CD14-positive monocyte (primary cell): ENCODE results near the gene DPH5. TPM values are rescaled to one million over a fixed set of nuclear protein-coding genes. Genes with fewer than 3 reads are reported as not detected.
"Not testable (repeated sequence)": the region's sequence is repeated elsewhere in the genome, so short reads cannot be mapped to it uniquely, and the experiment has no call there.

Experiments
- DNase-seq, 3 donors: peaks; one replicate each; pipeline ENCODE4 v3.0.0-alpha.2; 2011 to 2022
- H2AFZ ChIP-seq: 2 replicates; pipeline ENCODE4 v1.6.0; 2012; ENCODE audit warnings: mild to moderate bottlenecking, low read depth, low read length, inconsistent platforms; ENCODE audit not compliant: insufficient read depth, poor library complexity, severe bottlenecking
- H3K27ac ChIP-seq, 2 donors: 1 replicate in 1 of 2; 2 replicates in 1 of 2; pipeline ENCODE4 v1.5.1; 2012 to 2013; ENCODE audit warnings: low read length in 2 of 2, control low read depth in 1 of 2, inconsistent platforms in 1 of 2, low read depth in 1 of 2, mild to moderate bottlenecking in 1 of 2
- H3K27me3 ChIP-seq, 2 donors: one replicate each; pipeline versions ENCODE4 v1.6.0 to v1.6.1; 2011 to 2013; ENCODE audit warnings: low read length in 2 of 2; ENCODE audit not compliant: control insufficient read depth in 2 of 2, insufficient read depth in 2 of 2
- H3K36me3 ChIP-seq, 2 donors: replicated peaks in 1 of 2; 1 replicate in 1 of 2; 2 replicates in 1 of 2; pipeline versions ENCODE4 v1.5.1 to v1.6.1; 2012 to 2013; ENCODE audit warnings: low read length in 2 of 2, control low read depth in 1 of 2, inconsistent platforms in 1 of 2, mild to moderate bottlenecking in 1 of 2; ENCODE audit not compliant: insufficient read depth in 2 of 2, control insufficient read depth in 1 of 2
- H3K4me1 ChIP-seq, 2 donors: 1 replicate in 1 of 2; 2 replicates in 1 of 2; pipeline versions ENCODE4 v1.5.1 to v1.6.1; 2012 to 2013; ENCODE audit warnings: low read length in 2 of 2, control low read depth in 1 of 2, inconsistent platforms in 1 of 2, mild to moderate bottlenecking in 1 of 2, moderate library complexity in 1 of 2; ENCODE audit not compliant: insufficient read depth in 2 of 2, control insufficient read depth in 1 of 2
- H3K4me2 ChIP-seq: replicated peaks from 2 replicates; pipeline ENCODE3; 2012; ENCODE audit warnings: low read length, moderate library complexity, mild to moderate bottlenecking; ENCODE audit not compliant: poor library complexity, severe bottlenecking; ENCODE audit errors: extremely low read depth
- H3K4me3 ChIP-seq, 3 experiments: fragments of 200-600 bp in 1 of 3; sonication (generic) in 1 of 3; replicated peaks in 1 of 3; 1 replicate in 2 of 3; 2 replicates in 1 of 3; pipeline ENCODE4 v1.5.1; 2011 to 2013; ENCODE audit warnings: low read length in 3 of 3, mild to moderate bottlenecking in 3 of 3, control low read depth in 2 of 3, low read depth in 2 of 3, inconsistent platforms in 1 of 3, moderate library complexity in 1 of 3
- H3K79me2 ChIP-seq: 2 replicates; pipeline ENCODE4 v1.6.0; 2012; ENCODE audit warnings: mild to moderate bottlenecking, control low read depth, inconsistent platforms, low read length, moderate library complexity; ENCODE audit not compliant: insufficient read depth
- H3K9ac ChIP-seq: 2 replicates; pipeline ENCODE4 v1.6.0; 2017; ENCODE audit warnings: low read length, mild to moderate bottlenecking; ENCODE audit not compliant: insufficient read depth, poor library complexity, severe bottlenecking
- H3K9me3 ChIP-seq, 2 donors: replicated peaks in 1 of 2; 1 replicate in 1 of 2; 2 replicates in 1 of 2; pipeline versions ENCODE4 v1.5.1 to v1.6.1; 2012 to 2013; ENCODE audit warnings: low read length in 2 of 2, control low read depth in 1 of 2; ENCODE audit not compliant: control insufficient read depth in 1 of 2, insufficient read depth in 1 of 2
- H4K20me1 ChIP-seq: 2 replicates; pipeline ENCODE4 v1.6.0; 2012; ENCODE audit warnings: mild to moderate bottlenecking, low read length, control low read depth, moderate library complexity; ENCODE audit not compliant: insufficient read depth
- H3K27ac Mint-ChIP-seq, 7 donors: one replicate each; pipeline ENCODE4 v1.8.0; 2020; ENCODE audit warnings: mild to moderate bottlenecking in 7 of 7, mixed read lengths in 7 of 7, moderate library complexity in 6 of 7, inconsistent platforms in 2 of 7
- H3K27me3 Mint-ChIP-seq, 3 donors: one replicate each; pipeline ENCODE4 v1.8.0; 2021 to 2022; ENCODE audit warnings: low read depth in 3 of 3, mild to moderate bottlenecking in 3 of 3, mixed read lengths in 3 of 3, moderate library complexity in 3 of 3, inconsistent platforms in 1 of 3
- H3K36me3 Mint-ChIP-seq, 2 donors: one replicate each; pipeline ENCODE4 v1.8.0; 2020; ENCODE audit warnings: mixed read lengths in 2 of 2, inconsistent platforms in 1 of 2, mild to moderate bottlenecking in 1 of 2
- H3K4me1 Mint-ChIP-seq: one replicate; pipeline ENCODE4 v1.8.0; 2020; ENCODE audit warnings: mild to moderate bottlenecking, mixed read lengths
- H3K4me3 Mint-ChIP-seq, 2 donors: one replicate each; pipeline ENCODE4 v1.8.0; 2020; ENCODE audit warnings: mild to moderate bottlenecking in 2 of 2, mixed read lengths in 2 of 2, moderate library complexity in 1 of 2
- H3K9me3 Mint-ChIP-seq, 7 donors: one replicate each; pipeline ENCODE4 v1.8.0; 2020 to 2022; ENCODE audit warnings: mixed read lengths in 7 of 7, mild to moderate bottlenecking in 6 of 7, moderate library complexity in 6 of 7, inconsistent platforms in 2 of 7
- CTCF ChIP-seq: fragments of 200-600 bp; IDR thresholded peaks from one replicate; pipeline ENCODE4 v1.8.0; 2022; ENCODE audit warnings: antibody characterized with exemption, mild to moderate bottlenecking
- WGBS: methylation state at CpG from one replicate; pipeline ENCODE4 v1.1.5; 2013; ENCODE audit warnings: missing lambda C conversion rate; ENCODE audit not compliant: insufficient coverage; 5-methylcytosine and 5-hydroxymethylcytosine counted together
- intact Hi-C, 2 donors: fragments of 100-400 bp; cut with micrococcal nuclease; formaldehyde crosslinking; loops; one replicate each; pipeline versions ENCODE4 v1.15.0 to v1.15.1; 2023
- polyA plus RNA-seq, 3 donors: library from polyadenylated mRNA; depleted of rRNA in 1 of 3; unstranded in 2 of 3; stranded (reverse) in 1 of 3; fragments of 300-500 nt in 2 of 3; fragments of >200 nt in 1 of 3; fragmentation: Illumina TruSeq in 2 of 3; gene quantifications; 1 replicate in 2 of 3; 2 replicates in 1 of 3; pipeline ENCODE4 v1.2.3, GENCODE V29; 2012 to 2021

DPH5 gene
- polyA plus RNA-seq, 3 donors: 10.3 to 14.3 (median 12.0) TPM

DNA sequence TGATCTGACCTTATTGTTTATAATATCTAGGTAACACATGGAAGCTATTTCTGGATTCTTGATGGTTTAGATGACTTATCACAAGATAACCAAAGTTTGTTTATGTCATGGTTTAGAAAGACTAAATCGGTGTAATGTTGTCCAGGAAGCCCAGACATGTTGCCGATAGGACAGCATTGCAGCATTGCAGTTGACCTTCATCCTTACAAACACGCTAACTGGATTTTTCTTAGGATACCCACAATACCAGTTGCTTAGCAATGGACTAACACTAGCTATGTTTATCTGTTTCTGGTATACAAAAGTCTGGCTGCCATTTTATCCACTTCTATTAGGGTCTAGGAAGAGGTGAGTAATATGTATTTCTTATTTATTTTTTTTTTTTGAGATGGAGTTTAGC is 11.7 kb upstream of the DPH5 start:
- peaks cover 11 to 28% (median 18%) of the 10 kb centered on the region in 7 donors for H3K9me3 Mint-ChIP-seq
- Histone ChIP-seq H3K4me3 (no peak overlapping the region), H3K79me2 (peaks cover 17% of the 10 kb centered on the region), H3K4me1 (no peaks in the 10 kb centered on the region), H3K9me3 (peaks cover 15 to 23% of the 10 kb centered on the region in 2 donors), H3K36me3 (peaks cover 3 to 25% of the 10 kb centered on the region in 2 donors), H3K27me3 (no peaks in the 10 kb centered on the region), H4K20me1 (no peaks in the 10 kb centered on the region), H3K9ac (no peak overlapping the region), H3K27ac (no peak overlapping the region), H2AFZ (no peak overlapping the region), H3K4me2 (no peak overlapping the region)
- intact Hi-C loops: loop anchor here in 1 of 2 donors (10.0 kb wide), 1 partner anchor 257 kb away; no protein-coding TSS in a partner anchor
- H3K36me3 Mint-ChIP-seq: peaks cover 26 to 35% of the 10 kb centered on the region in 2 donors
- peak overlapping the region in 1 of 7 donors; percentile 38 for H3K27ac Mint-ChIP-seq
- TF ChIP-seq CTCF: no peak
- WGBS: no CpG with 5 or more reads among the region's 3 CpGs
- no peak overlapping the region for H3K4me3 Mint-ChIP-seq
- H3K4me1 Mint-ChIP-seq: no peaks in the 10 kb centered on the region
- DNase-seq: no peak
- peaks cover 0 to 2% (median 0%) of the 10 kb centered on the region in 3 donors for H3K27me3 Mint-ChIP-seq

DNA sequence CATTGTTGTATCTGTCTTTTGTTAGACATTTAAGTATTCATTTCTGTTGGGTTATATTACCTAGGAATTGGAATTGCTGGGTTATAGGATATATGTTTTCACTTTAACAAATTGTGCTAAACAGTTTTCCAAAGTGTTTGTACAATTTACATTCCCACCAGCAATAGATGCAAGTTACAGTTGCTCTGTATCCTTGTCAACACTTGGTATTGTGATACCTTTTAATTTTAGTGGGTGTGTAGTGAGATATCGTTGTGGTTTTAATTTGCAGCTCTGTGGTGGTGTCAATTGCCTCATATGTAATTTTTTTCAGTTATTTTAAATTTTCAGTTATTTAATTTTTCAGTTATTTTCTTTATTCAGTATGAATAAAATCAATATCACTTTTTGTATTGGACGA is 7.4 kb upstream of the DPH5 start:
- Histone ChIP-seq H3K36me3 (peaks cover 2 to 9% of the 10 kb centered on the region in 2 donors), H2AFZ (no peak overlapping the region), H4K20me1 (no peaks in the 10 kb centered on the region), H3K9ac (no peak overlapping the region), H3K27me3 (no peaks in the 10 kb centered on the region), H3K27ac (no peak overlapping the region), H3K9me3 (no peaks in the 10 kb centered on the region), H3K4me3 (no peak overlapping the region), H3K79me2 (peaks cover 22% of the 10 kb centered on the region), H3K4me1 (peaks cover 0 to 9% of the 10 kb centered on the region in 2 donors), H3K4me2 (no peak overlapping the region)
- no CpG with 5 or more reads among the region's 2 CpGs for WGBS
- no peak overlapping the region for H3K27ac Mint-ChIP-seq
- H3K4me1 Mint-ChIP-seq: peaks cover 10% of the 10 kb centered on the region
- H3K4me3 Mint-ChIP-seq: no peak overlapping the region
- no peaks in the 10 kb centered on the region for H3K9me3 Mint-ChIP-seq
- no peak for DNase-seq
- H3K36me3 Mint-ChIP-seq: peaks cover 5 to 8% of the 10 kb centered on the region in 2 donors
- H3K27me3 Mint-ChIP-seq: no peaks in the 10 kb centered on the region
- intact Hi-C loops: loop anchor here in 1 of 2 donors (10.0 kb wide), 1 partner anchor 262 kb away; no protein-coding TSS in a partner anchor
- TF ChIP-seq CTCF: no peak

GRCh38 chr1:101032129-101032528 is 6.5 kb upstream of the DPH5 start:
- not testable (repeated sequence) for H3K4me3 ChIP-seq, DNase-seq

More at GRCh38 chr1:101032129-101032528, 6.5 kb upstream of the DPH5 start:
- not testable (repeated sequence) for H3K4me3 Mint-ChIP-seq, H3K4me1 ChIP-seq, H3K27me3 ChIP-seq, H3K4me2 ChIP-seq, H3K27ac ChIP-seq, H4K20me1 ChIP-seq, H2AFZ ChIP-seq, H3K9ac ChIP-seq, H3K27ac Mint-ChIP-seq, H3K36me3 ChIP-seq, H3K27me3 Mint-ChIP-seq, H3K36me3 Mint-ChIP-seq, H3K9me3 ChIP-seq, H3K9me3 Mint-ChIP-seq
- peaks cover 16% of the 10 kb centered on the region for H3K4me1 Mint-ChIP-seq
- intact Hi-C loops: loop anchor here in 1 of 2 donors (10.0 kb wide), 1 partner anchor 263 kb away; no protein-coding TSS in a partner anchor
- WGBS: no CpG with 5 or more reads among the region's 2 CpGs
- peaks cover 27% of the 10 kb centered on the region for H3K79me2 ChIP-seq
